ENCODE results near the gene GRIFIN.

Gene GRIFIN

DNA sequence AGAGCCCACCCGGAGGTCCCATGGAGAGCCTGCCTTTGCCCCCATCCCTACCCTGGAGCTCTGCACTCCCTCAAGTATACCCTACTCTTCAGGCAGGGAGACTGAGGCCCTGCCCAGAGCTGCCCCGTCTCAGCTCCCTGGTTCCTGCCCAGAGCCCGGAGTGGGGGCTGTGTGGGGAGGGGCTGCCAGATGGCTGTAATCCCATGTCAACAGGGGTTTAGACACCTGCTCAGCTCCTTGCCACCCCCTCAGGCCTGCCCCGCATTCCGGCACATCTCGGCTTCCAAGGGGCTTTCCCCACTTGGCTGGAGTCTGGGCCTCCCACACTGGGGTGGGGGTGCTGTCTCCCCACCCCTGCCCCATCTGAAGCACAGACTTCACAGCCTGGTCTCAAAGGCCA is 22.5 kb upstream of the GRIFIN start:
- H3K27ac ChIP-seq = no peak overlapping the region
- H3K4me3 ChIP-seq (ENCODE audit: low read depth in 1 of 2, low read length in 1 of 2) = no peak overlapping the region
- H3K4me1 ChIP-seq (ENCODE audit: control insufficient read depth in 1 of 2, insufficient read depth in 1 of 2, low read depth in 1 of 2, low read length in 1 of 2) = no peaks in the 10 kb centered on the region
- H3K27me3 ChIP-seq = peaks cover 47% of the 10 kb centered on the region
- TF ChIP-seq, protein P1, sequence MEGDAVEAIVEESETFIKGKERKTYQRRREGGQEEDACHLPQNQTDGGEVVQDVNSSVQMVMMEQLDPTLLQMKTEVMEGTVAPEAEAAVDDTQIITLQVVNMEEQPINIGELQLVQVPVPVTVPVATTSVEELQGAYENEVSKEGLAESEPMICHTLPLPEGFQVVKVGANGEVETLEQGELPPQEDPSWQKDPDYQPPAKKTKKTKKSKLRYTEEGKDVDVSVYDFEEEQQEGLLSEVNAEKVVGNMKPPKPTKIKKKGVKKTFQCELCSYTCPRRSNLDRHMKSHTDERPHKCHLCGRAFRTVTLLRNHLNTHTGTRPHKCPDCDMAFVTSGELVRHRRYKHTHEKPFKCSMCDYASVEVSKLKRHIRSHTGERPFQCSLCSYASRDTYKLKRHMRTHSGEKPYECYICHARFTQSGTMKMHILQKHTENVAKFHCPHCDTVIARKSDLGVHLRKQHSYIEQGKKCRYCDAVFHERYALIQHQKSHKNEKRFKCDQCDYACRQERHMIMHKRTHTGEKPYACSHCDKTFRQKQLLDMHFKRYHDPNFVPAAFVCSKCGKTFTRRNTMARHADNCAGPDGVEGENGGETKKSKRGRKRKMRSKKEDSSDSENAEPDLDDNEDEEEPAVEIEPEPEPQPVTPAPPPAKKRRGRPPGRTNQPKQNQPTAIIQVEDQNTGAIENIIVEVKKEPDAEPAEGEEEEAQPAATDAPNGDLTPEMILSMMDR (IDR thresholded peaks at IDR 0.05) = no peak
- no peaks in the 10 kb centered on the region for H3K9me3 ChIP-seq
- H3K36me3 ChIP-seq = no peaks in the 10 kb centered on the region

DNA sequence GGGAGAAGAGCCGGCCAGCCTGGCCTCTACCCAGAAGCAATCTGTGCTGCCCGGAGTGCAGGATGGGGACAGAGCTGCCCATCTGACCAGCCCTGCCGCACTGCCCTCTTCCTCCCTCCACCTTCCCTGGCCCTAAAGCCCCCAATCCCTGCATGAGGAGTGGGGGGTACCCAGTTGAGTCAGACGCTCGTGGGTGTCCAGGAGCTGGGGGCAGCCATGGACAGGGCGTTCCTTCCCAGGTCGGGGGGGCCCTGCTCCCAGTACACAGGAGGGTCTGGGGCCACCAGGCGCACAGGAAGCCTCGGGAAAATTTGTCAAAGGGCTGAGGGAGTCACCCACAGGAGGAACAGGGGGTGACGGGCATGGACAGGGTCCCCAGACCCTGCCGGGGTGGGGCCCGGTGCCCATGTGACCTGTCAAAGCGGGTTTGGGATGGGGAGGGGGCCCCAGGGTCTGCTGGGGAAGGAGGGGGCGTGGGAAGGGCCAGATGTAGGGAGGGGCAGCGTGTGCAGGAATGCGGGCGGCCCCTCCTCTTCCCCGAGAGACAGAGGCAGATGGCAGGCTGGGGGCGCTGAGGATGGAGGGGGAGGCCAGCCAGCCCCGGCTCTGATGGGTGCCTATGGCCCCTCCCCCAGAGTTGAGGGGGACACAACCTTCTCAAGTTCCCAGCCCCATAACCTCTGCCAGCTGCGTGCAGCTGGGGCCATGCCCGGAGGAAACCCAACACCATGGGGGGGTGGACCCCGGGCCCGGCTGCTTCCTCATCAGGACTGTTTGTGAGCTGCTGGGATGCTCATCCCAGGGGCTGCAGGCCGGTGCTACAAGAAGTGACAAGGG is 21.5 kb upstream of the GRIFIN start:
- Histone ChIP-seq H3K9me3 (no peaks in the 10 kb centered on the region), H3K4me3 (ENCODE audit: low read depth in 1 of 2, low read length in 1 of 2) (no peak overlapping the region), H3K27me3 (peaks cover 56% of the 10 kb centered on the region), H3K4me1 (ENCODE audit: control insufficient read depth in 1 of 2, insufficient read depth in 1 of 2, low read depth in 1 of 2, low read length in 1 of 2) (no peaks in the 10 kb centered on the region), H3K36me3 (no peaks in the 10 kb centered on the region), H3K27ac (no peak overlapping the region)
- TF ChIP-seq, protein P1 (IDR thresholded peaks at IDR 0.05) = no peak

DNA sequence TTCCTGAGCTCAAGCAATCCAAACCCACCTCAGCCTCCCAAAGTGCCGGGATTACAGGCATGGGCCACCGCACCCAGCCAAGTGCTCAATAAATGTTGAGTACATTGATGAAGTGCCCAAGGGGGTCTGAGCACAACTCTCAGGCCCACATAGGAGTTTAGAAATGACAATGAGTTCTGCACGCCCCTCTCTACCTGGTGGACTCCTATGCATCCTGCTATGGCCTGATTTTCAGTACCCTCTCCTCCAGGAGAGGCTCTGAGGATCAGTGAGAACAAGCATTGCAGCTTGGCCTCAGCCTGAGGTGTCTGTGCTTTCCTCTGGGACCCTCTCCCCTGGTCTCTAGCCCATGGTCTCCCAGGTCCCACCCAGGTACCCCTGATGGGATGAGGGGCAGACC is 20.9 kb upstream of the GRIFIN start:
- TF ChIP-seq, protein P1 (IDR thresholded peaks at IDR 0.05) = no peak
- no peak overlapping the region for H3K27ac ChIP-seq
- no peaks in the 10 kb centered on the region for H3K36me3 ChIP-seq
- H3K27me3 ChIP-seq = peaks cover 58% of the 10 kb centered on the region
- H3K4me3 ChIP-seq (ENCODE audit: low read depth in 1 of 2, low read length in 1 of 2) = no peak overlapping the region
- no peaks in the 10 kb centered on the region for H3K9me3 ChIP-seq
- no peaks in the 10 kb centered on the region for H3K4me1 ChIP-seq (ENCODE audit: control insufficient read depth in 1 of 2, insufficient read depth in 1 of 2, low read depth in 1 of 2, low read length in 1 of 2)

DNA sequence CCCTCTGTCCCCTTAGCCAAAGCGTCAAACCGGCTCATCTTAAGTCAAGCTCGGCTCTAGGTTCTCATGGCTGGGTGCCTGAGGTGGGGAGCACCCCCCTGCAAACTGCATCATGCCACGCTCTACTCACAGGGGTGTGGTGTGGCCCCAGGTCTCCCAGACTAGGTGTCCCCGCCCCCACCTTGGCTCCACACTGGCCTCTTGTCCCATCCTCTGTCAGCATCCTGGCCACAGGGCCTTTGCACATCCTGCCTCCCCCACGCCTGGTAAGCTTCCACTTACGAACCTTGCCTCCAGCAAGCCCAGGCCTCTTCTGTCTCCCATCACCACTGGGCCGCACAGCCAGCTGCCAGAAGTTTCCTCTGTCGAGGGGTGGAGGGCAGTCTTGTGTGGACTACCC is 20.2 kb upstream of the GRIFIN start:
- no peaks in the 10 kb centered on the region for H3K36me3 ChIP-seq
- TF ChIP-seq, protein P1 (IDR thresholded peaks at IDR 0.05) = no peak
- no peak overlapping the region for H3K4me3 ChIP-seq (ENCODE audit: low read depth in 1 of 2, low read length in 1 of 2)
- H3K9me3 ChIP-seq = no peaks in the 10 kb centered on the region
- peaks cover 58% of the 10 kb centered on the region for H3K27me3 ChIP-seq
- no peak overlapping the region for H3K27ac ChIP-seq
- no peaks in the 10 kb centered on the region for H3K4me1 ChIP-seq (ENCODE audit: control insufficient read depth in 1 of 2, insufficient read depth in 1 of 2, low read depth in 1 of 2, low read length in 1 of 2)

DNA sequence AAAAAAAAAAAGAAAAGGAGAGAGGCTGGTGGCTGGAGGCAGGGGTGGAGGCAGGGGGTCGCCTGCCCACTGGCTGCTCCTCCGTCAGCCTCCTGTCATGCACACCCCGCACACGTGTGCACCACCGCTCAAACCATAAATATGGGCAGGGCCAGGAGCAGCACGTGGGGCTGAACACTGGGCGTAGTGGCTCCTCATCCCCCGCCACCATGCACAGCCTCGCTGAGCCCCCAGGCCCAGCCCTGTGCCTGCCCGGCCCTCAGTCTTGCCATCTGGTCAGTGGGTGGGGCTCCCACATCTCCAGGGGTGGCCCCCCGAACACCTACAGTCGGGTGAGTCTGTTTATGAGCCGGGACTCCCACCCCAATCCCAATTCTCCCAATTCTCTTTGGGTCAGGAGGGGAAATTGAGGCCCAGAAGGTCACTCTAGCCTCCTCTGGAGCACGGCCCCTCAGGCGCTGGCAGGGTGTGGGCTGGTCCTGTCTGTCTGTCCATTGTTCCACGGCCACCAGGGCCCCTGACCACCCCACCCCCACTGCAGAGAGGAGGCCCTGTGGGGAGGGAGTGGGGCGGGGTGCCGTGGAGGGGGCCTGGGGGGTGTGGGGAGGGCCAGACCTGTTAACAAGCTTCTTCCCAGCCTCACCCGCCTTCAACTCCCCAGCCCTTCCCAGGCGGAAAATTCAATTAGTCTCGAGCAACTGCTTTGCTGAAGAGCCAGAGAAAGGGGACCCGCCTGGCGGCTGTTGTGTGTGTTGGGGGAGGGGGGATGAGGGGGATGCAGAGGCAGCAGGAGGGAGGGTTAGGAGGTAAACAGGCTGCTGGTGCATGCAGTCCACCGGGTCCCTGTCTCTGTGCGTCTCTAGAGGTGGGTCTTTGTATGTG is 19.5 kb upstream of the GRIFIN start:
- Histone ChIP-seq H3K27me3 (peaks cover 58% of the 10 kb centered on the region), H3K27ac (no peak overlapping the region), H3K9me3 (no peaks in the 10 kb centered on the region), H3K4me3 (ENCODE audit: low read depth in 1 of 2, low read length in 1 of 2) (no peak overlapping the region), H3K4me1 (ENCODE audit: control insufficient read depth in 1 of 2, insufficient read depth in 1 of 2, low read depth in 1 of 2, low read length in 1 of 2) (no peaks in the 10 kb centered on the region), H3K36me3 (no peaks in the 10 kb centered on the region)
- TF ChIP-seq, protein P1 (IDR thresholded peaks at IDR 0.05) = no peak

All from neutrophil (primary cell).